ENCODE data around the gene TMEM108. TPM values are rescaled to one million over a fixed set of nuclear protein-coding genes. Genes with fewer than 3 reads are reported as not detected.

The TMEM108 gene
- total and polyA plus RNA-seq, 2 of the 4 experiments (the other 2 are of a cell fraction) = 0.18 to 2.2 TPM

DNA sequence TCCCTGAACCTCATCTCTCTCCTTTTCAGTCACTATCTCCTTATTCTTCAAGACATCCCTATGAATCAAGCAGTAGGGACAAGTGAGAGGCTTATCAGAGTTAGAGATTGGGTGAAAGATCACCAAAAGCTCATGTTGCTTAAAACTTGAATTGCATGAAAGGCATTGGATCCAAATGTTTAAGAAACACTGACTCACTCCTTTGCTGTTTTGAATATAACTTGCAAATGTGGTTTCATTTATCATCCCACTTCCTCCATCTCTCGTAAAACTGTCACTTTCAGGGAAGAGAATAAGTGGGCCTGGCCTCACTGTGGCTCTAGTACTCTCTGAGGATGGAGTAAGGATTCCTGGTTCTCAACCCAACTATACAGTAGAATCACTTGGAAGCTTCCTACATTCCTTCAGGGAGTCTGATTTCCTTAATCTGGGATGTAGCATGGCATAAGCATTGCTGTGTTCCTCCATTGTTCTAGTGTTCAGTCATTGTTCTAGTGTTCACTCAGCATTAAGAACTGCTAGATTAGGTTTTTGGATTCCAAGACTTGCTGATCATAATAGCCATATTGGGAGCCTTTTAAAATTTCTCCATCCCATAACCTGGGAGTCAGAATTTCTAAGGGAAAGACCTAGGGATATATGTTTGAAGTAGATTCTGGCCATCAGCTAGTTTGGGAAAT, 171.8 kb downstream of the TMEM108 start:
- no peak overlapping the region for H3K27ac ChIP-seq (ENCODE audit: insufficient read depth, low read length)
- intact Hi-C loops (cut with micrococcal nuclease) (no loop called here), in situ Hi-C loops (cut with MboI; ENCODE audit: low sequenced_read_pairs) (no loop called here), dilution Hi-C loops (cut with HindIII; ENCODE audit: low sequenced_read_pairs, unreplicated experiment) (no loop called here)
- DNase-seq (peak; percentile 27), ATAC-seq (ENCODE audit: low read depth) (peak; percentile 46)
- H3K27me3 ChIP-seq (ENCODE audit: control insufficient read depth, insufficient read depth, low read length) = no peaks in the 10 kb centered on the region
- no peak overlapping the region for H2AK5ac ChIP-seq (ENCODE audit: low read depth, low read length)
- no peak overlapping the region for H3K18ac ChIP-seq (ENCODE audit: low read depth, low read length)
- H2BK120ac ChIP-seq (ENCODE audit: low read depth, low read length) = no peak overlapping the region
- no TSS peak for BruUV-seq (replicated peaks)
- TF ChIP-seq NFE2L2 (IDR thresholded peaks at IDR 0.05; ENCODE audit: low read depth, low read length) (no peak), MAZ (IDR thresholded peaks at IDR 0.05; ENCODE audit: borderline replicate concordance, low read depth, low read length) (no peak), CEBPB (IDR thresholded peaks at IDR 0.05; ENCODE audit: low read depth, low read length) (no peak), SMC3 (IDR thresholded peaks at IDR 0.05; ENCODE audit: low read depth, low read length) (no peak), RCOR1 (IDR thresholded peaks at IDR 0.05; ENCODE audit: insufficient replicate concordance, low read length) (no peak), BHLHE40 (IDR thresholded peaks at IDR 0.05; ENCODE audit: low read depth, low read length) (no peak)
- TF ChIP-seq, protein P1, sequence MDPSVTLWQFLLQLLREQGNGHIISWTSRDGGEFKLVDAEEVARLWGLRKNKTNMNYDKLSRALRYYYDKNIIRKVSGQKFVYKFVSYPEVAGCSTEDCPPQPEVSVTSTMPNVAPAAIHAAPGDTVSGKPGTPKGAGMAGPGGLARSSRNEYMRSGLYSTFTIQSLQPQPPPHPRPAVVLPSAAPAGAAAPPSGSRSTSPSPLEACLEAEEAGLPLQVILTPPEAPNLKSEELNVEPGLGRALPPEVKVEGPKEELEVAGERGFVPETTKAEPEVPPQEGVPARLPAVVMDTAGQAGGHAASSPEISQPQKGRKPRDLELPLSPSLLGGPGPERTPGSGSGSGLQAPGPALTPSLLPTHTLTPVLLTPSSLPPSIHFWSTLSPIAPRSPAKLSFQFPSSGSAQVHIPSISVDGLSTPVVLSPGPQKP (IDR thresholded peaks at IDR 0.05; ENCODE audit: borderline replicate concordance, low read depth, low read length) = no peak
- no peak overlapping the region for H2BK20ac ChIP-seq (ENCODE audit: low read depth, low read length)
- no peak overlapping the region for H3K23ac ChIP-seq (ENCODE audit: low read depth, low read length)
- no peak overlapping the region for H2AFZ ChIP-seq (replicated peaks; ENCODE audit: low read length, poor library complexity)
- H3K9me3 ChIP-seq (ENCODE audit: control insufficient read depth, insufficient read depth, low read length) = no peaks in the 10 kb centered on the region
- no peak overlapping the region for H2BK15ac ChIP-seq (ENCODE audit: low read depth, low read length)
- ChIA-PET CTCF (no interaction called here), POLR2A (ENCODE audit: unreplicated experiment) (no interaction called here)
- no peak overlapping the region for H3K14ac ChIP-seq (replicated peaks; ENCODE audit: low read depth, low read length)
- H4K20me1 ChIP-seq (ENCODE audit: insufficient read depth, low read length) = no peaks in the 10 kb centered on the region
- no peak overlapping the region for H3K9ac ChIP-seq (ENCODE audit: low read depth, low read length)
- no peaks in the 10 kb centered on the region for H3K36me3 ChIP-seq (ENCODE audit: control insufficient read depth, insufficient read depth, low read length)
- H3K4me3 ChIP-seq (ENCODE audit: insufficient read depth, low read depth, low read length) = no peak overlapping the region
- no peak overlapping the region for H4K5ac ChIP-seq (ENCODE audit: low read depth, low read length)
- H3K56ac ChIP-seq (ENCODE audit: extremely low read depth, insufficient read depth, low read length) = no peak overlapping the region
- no peaks in the 10 kb centered on the region for H3K79me1 ChIP-seq (ENCODE audit: low read depth in 1 of 2, low read length in 2 of 2)
- no CpG with 5 or more reads among the region's 1 CpG for WGBS, 2 experiments (ENCODE audit: extremely low coverage in 2 of 2, insufficient read length in 1 of 2)
- no peaks in the 10 kb centered on the region for H3K9me1 ChIP-seq (ENCODE audit: insufficient read depth, low read length)
- no peak overlapping the region for H3K4ac ChIP-seq (ENCODE audit: low read depth, low read length)
- no peak overlapping the region for H4K91ac ChIP-seq (ENCODE audit: insufficient read depth, low read depth, low read length)
- H2BK5ac ChIP-seq (ENCODE audit: low read depth, low read length, poor library complexity, severe bottlenecking) = no peak overlapping the region
- H3K4me1 ChIP-seq (ENCODE audit: control insufficient read depth, insufficient read depth, low read length) = no peaks in the 10 kb centered on the region
- H4K8ac ChIP-seq (ENCODE audit: low read depth in 2 of 2, low read length in 2 of 2) = no peak overlapping the region
- H3K4me2 ChIP-seq (ENCODE audit: low read depth, low read length) = no peak overlapping the region
- H2AK9ac ChIP-seq (replicated peaks; ENCODE audit: low read depth, low read length, poor library complexity) = no peak overlapping the region
